NOMO-1 treated with DMSO at 0.1 percent for 48 hours (cell line): ENCODE results near the gene CUZD1.
"Not testable (repeated sequence)": the region's sequence is repeated elsewhere in the genome, so short reads cannot be mapped to it uniquely, and the experiment has no call there.

Source experiments
- DNase-seq: peaks from one replicate; lab custom pipeline; 2025; ENCODE audit not compliant: unreplicated experiment; lab: John Stamatoyannopoulos, UW

CUZD1 gene, protein sequence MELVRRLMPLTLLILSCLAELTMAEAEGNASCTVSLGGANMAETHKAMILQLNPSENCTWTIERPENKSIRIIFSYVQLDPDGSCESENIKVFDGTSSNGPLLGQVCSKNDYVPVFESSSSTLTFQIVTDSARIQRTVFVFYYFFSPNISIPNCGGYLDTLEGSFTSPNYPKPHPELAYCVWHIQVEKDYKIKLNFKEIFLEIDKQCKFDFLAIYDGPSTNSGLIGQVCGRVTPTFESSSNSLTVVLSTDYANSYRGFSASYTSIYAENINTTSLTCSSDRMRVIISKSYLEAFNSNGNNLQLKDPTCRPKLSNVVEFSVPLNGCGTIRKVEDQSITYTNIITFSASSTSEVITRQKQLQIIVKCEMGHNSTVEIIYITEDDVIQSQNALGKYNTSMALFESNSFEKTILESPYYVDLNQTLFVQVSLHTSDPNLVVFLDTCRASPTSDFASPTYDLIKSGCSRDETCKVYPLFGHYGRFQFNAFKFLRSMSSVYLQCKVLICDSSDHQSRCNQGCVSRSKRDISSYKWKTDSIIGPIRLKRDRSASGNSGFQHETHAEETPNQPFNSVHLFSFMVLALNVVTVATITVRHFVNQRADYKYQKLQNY

DNA sequence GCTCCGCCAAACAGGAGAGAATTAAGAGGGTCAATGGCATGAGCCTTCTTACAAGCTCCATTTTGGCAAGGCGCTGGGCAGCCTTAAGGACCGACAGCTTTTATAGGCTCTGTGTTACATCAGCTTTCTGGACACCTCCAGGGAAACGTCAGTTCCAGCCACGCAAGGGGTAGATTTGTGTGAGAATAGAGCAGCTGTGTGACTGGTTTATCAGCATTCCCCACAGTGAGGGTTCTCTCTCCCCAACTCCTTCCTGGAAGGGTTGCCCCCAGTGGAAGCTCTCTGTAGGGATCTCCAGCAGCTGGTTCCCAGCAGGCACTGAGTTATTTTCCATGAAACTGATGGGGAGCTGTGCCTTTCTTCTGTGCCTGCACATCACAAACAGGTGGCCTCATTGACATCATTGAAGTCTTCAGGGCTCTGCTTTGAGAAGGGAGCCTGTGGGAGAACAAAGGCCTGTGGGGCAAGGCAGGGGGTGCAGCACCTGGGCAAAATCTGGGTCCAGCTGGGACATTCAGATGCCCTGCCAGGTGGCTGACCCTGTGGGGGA lies at the start of gene CUZD1:
Gene CUZD1, minus strand, starts transcription at position 75 of the 550 bp plus-strand sequence. Its CDS starts 14 bp downstream, at position 61.
- no peak for DNase-seq

DNA sequence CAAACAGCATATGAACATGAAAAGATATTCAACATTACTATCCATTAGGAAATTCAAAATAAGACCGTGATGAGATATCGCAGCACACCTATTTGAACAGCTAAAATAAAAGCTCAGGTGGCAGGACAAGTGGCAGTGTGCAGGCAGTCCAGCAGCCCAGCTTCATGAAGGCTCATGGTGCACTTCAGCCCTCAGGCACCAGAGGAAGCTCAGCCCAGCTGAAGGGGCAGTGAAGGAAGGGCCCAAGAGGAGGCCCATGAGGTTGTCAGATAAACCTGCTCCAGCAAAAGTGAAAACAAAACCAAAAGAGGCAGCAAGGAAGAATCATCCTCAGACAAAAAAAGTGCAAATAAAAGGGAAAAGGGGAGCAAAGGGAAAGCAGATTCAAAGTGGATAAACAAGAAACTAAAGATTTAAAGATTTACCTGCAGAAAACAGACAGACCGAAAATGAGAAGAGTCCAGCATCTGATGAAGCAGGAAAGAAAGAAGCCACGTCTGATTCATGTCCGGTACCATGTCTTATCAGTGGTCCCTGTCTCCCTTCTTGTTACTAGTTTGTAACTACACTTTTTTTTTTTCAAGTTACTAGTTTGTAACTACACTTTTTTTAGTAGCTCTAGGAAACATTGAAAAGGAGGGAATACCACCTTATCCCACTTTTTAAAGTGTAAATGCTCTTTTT lies 48.7 kb upstream of the CUZD1 start:
- DNase-seq = no peak

DNA sequence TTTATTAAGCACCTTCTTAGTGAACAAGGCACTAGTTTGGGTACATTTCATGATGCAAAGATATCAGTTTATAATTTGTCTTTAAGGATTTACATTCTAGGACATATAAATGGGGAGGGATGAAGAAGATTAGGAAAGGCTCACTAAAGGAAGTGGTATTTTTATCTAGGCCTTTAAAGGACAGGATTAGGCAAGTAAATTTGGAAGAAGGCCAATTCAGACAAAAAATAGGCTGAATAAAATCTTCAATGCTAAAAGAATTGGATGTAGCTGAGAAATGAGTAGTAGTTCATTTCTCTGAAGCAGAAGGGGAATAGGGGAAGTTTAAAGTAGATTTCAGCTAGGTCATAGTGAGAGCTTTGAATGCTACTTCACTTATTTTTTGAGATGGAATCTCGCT lies 38.5 kb upstream of the CUZD1 start:
- no peak for DNase-seq

GRCh38 chr10:122882766-122883165 lies 37.1 kb upstream of the CUZD1 start:
- no peak for DNase-seq

- peak; percentile 96 for DNase-seq
Observed at GRCh38 chr10:122879339-122880273, 33.9 kb upstream of the CUZD1 start, which contains the start of gene FAM24B. FAM24B (minus strand) TSS chr10:122879581; CDS start chr10:122850515, 29,066 bp downstream.

- DNase-seq = peak; percentile 48
Observed at GRCh38 chr10:122878799-122879338, 33.2 kb upstream of the CUZD1 start.

- DNase-seq = no peak
Observed at GRCh38 chr10:122877264-122877663, 31.6 kb upstream of the CUZD1 start.

DNA sequence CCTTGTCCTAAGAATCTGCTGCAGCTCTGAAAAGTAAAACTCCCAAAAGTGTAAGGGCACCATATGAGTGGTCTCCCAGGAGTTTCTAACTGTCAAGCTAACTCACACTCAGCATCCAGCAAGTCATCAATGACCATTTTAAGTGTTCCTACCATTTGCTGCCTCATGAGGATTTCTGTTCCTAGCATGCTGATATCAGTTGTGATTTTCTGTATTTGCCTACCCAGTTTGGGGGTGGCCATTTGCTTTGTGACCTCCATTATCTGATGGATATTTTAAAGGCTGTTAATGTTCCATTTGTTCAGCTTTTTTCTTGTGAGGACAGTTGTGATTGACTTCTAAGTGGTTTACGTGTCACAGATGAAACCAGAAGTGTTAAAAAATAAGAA lies 30.8 kb upstream of the CUZD1 start:
- no peak for DNase-seq

- DNase-seq = no peak
Observed at GRCh38 chr10:122875843-122876466, 30.3 kb upstream of the CUZD1 start.

GRCh38 chr10:122871947-122872346 lies 26.3 kb upstream of the CUZD1 start:
- not testable (repeated sequence) for DNase-seq

GRCh38 chr10:122868768-122869167 lies 23.1 kb upstream of the CUZD1 start:
- not testable (repeated sequence) for DNase-seq

- DNase-seq = not testable (repeated sequence)
Observed at GRCh38 chr10:122866757-122867482, 21.3 kb upstream of the CUZD1 start.

- DNase-seq = no peak
Observed at GRCh38 chr10:122864901-122865300, 19.2 kb upstream of the CUZD1 start.

GRCh38 chr10:122864194-122864592 lies 18.5 kb upstream of the CUZD1 start:
- DNase-seq = no peak

- no peak for DNase-seq
Observed at GRCh38 chr10:122863216-122864193, 17.8 kb upstream of the CUZD1 start.

DNA sequence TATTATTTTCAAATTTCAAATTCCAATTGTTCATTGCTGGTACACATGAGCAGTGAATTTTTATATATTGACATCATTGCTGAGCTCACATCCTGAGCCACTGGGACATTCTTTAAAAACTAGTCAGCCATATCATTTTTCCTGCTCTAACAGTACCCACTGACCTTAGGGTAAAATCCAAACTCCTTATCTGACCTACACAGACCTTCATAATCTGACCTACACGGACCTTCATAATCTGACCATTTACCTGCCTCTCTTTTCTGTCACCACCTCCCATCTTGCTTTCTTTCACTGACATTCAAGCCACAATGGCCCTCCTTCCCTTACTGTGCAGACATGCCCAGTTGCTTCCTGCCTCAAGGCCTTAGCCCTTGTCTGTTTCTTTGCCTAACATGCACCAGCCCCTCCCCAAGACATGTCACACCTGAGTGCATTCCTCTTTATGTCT lies 16.1 kb upstream of the CUZD1 start:
- DNase-seq = no peak

DNA sequence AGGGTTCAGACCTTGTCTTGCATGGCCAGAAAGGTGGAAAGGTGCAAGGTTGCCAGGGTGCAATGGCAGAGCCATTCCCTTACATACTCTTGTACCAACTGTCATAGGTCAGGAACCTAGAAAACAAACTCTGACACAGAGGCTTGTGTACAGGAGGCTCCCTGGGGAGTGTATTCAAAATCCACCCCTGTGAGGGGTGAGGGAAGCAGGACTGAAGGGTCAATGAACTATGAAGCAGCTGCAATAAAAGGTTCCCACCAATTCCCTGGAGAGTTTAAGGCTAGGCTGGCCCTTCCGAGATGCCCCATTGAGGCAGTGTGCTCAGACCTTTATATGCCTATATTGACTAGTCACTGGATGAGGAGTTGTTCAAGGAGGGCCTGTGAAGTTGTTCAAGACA lies 13.9 kb upstream of the CUZD1 start:
- no peak for DNase-seq

GRCh38 chr10:122858042-122858441 lies 12.4 kb upstream of the CUZD1 start:
- not testable (repeated sequence) for DNase-seq
